Skeletal muscle satellite cell (primary cell): Measurements from ENCODE around the gene CDH26. TPM values are rescaled to one million over a fixed set of nuclear protein-coding genes. Genes with fewer than 3 reads are reported as not detected.

Experiments
- H3K27me3 ChIP-seq: 2 replicates; pipeline ENCODE4 v1.7.0; 2013; ENCODE audit warnings: low read length; ENCODE audit not compliant: control insufficient read depth, insufficient read depth
- H3K36me3 ChIP-seq: 2 replicates; pipeline ENCODE4 v1.7.0; 2013; ENCODE audit warnings: mild to moderate bottlenecking, control low read depth, low read length; ENCODE audit not compliant: insufficient read depth
- H3K4me1 ChIP-seq: 2 replicates; pipeline ENCODE4 v1.7.0; 2013; ENCODE audit warnings: low read length; ENCODE audit not compliant: control insufficient read depth, insufficient read depth
- H3K4me2 ChIP-seq: 2 replicates; pipeline ENCODE4 v1.7.0; 2013; ENCODE audit warnings: mild to moderate bottlenecking, low read length
- H3K4me3 ChIP-seq: 2 replicates; pipeline ENCODE4 v1.7.0; 2013; ENCODE audit warnings: low read length
- H3K9ac ChIP-seq: 2 replicates; pipeline ENCODE4 v1.7.0; 2013; ENCODE audit warnings: mild to moderate bottlenecking, low read depth, low read length, moderate library complexity
- H3K9me3 ChIP-seq: replicated peaks from 2 replicates; pipeline ENCODE4 v1.7.0; 2013; ENCODE audit warnings: mild to moderate bottlenecking, control low read depth, low read length
- total RNA-seq: library from RNA; depleted of rRNA; stranded (reverse); fragments of >200 nt; gene quantifications from 2 replicates; pipeline ENCODE4 v1.2.3, GENCODE V29; 2012; rRNA removed

Gene CDH26
- under 0.01 TPM in 1 of 2 replicates, not detected in the other for total RNA-seq

DNA sequence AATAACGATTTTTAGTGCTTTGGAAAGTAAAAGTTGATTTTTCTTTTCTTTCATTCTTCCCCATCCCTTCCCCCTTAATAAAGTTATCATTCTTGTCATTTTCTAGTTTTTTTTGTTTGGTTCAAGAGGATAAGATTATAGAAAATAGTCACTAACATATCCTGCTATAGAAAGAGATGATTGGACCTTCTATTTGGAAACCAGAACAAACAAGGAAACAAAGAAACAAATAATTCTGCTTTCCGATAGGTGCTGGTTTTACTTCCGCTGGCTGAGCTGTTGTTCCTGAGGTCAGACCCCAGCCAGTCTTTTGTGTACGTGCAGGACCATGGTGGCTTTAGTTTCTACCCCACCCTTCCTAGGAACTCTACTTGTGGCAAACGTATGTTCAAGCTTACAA is at the start of gene CDH26:
Gene CDH26 (plus strand): TSS at position 301 of the 400 bp plus-strand sequence. CDS start 304 bp downstream, outside the sequence.
- no peak within 1 kb of the TSS for H3K4me3 ChIP-seq

GRCh38 chr20:59908855-59909254 is 49.4 kb upstream of the CDH26 start:
- no peak overlapping the region for H3K9ac ChIP-seq
- no peaks in the 10 kb centered on the region for H3K4me1 ChIP-seq
- no peak overlapping the region for H3K4me2 ChIP-seq
- H3K4me3 ChIP-seq: no peak overlapping the region
- H3K36me3 ChIP-seq: no peaks in the 10 kb centered on the region
- peaks cover 7% of the 10 kb centered on the region for H3K27me3 ChIP-seq
- H3K9me3 ChIP-seq: no peaks in the 10 kb centered on the region

More for the DNA sequence above, at the start of gene CDH26:
- Histone ChIP-seq H3K9me3 (no peaks in the 10 kb centered on the region), H3K4me1 (no peaks in the 10 kb centered on the region), H3K4me2 (no peak within 1 kb of the TSS), H3K9ac (no peak within 1 kb of the TSS), H3K27me3 (peaks cover 25% of the 10 kb centered on the region), H3K36me3 (no peaks in the 10 kb centered on the region)

DNA sequence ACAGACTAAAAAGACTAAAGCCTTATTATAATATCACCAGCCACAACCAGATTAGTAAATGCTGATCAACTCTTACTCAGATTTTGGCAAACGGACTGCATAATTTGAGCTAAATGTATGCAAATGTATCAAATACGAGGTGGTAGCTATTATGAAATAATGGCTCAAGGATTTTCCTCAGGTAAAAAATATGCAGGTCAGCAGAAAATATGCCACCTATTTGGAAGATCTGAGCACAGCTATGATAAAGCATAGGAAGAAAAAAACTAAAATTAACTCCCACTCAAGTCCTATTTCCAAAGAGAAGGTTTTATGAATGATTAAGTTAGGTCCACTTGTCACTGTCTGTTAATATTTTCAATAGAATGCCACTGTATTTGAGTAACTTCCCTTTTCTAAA is 47.2 kb upstream of the CDH26 start:
- H3K36me3 ChIP-seq: no peaks in the 10 kb centered on the region
- H3K9me3 ChIP-seq: no peaks in the 10 kb centered on the region
- no peak overlapping the region for H3K9ac ChIP-seq
- H3K4me2 ChIP-seq: no peak overlapping the region
- H3K27me3 ChIP-seq: peaks cover 4% of the 10 kb centered on the region
- H3K4me1 ChIP-seq: no peaks in the 10 kb centered on the region
- H3K4me3 ChIP-seq: no peak overlapping the region

GRCh38 chr20:59912609-59913008 is 45.6 kb upstream of the CDH26 start:
- Histone ChIP-seq H3K36me3 (no peaks in the 10 kb centered on the region), H3K4me3 (no peak overlapping the region), H3K27me3 (no peaks in the 10 kb centered on the region), H3K9ac (no peak overlapping the region), H3K9me3 (no peaks in the 10 kb centered on the region), H3K4me1 (no peaks in the 10 kb centered on the region), H3K4me2 (no peak overlapping the region)

GRCh38 chr20:59920944-59921343 is 37.3 kb upstream of the CDH26 start:
- Histone ChIP-seq H3K4me2 (no peak overlapping the region), H3K4me1 (no peaks in the 10 kb centered on the region), H3K9me3 (no peaks in the 10 kb centered on the region)

DNA sequence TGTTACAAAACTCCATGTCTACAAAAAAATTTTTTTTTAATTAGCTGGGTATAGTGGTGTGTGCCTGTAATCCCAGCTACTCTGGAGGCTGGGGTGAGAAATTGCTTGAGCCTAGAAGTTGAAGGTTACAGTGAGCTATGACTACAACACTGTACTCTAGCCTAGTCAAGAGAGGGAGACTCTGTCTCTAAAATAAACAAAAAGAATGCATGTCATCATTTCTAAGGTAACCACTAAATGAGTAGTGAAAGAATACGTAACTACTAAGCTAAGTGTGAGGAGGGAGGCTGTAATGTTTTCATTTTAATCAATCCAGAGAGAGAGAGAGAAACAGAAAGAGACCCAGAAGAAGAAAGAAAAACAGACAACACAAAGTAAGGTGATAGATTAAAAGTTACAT is 34.7 kb upstream of the CDH26 start:
- H3K36me3 ChIP-seq: no peaks in the 10 kb centered on the region
- H3K4me1 ChIP-seq: no peaks in the 10 kb centered on the region
- no peak overlapping the region for H3K4me2 ChIP-seq
- H3K9ac ChIP-seq: no peak overlapping the region
- no peaks in the 10 kb centered on the region for H3K9me3 ChIP-seq
- H3K27me3 ChIP-seq: peaks cover 30% of the 10 kb centered on the region
- H3K4me3 ChIP-seq: no peak overlapping the region

More at GRCh38 chr20:59920944-59921343, 37.3 kb upstream of the CDH26 start:
- H3K27me3 ChIP-seq: peaks cover 14% of the 10 kb centered on the region
- H3K36me3 ChIP-seq: no peaks in the 10 kb centered on the region
- no peak overlapping the region for H3K9ac ChIP-seq
- no peak overlapping the region for H3K4me3 ChIP-seq

DNA sequence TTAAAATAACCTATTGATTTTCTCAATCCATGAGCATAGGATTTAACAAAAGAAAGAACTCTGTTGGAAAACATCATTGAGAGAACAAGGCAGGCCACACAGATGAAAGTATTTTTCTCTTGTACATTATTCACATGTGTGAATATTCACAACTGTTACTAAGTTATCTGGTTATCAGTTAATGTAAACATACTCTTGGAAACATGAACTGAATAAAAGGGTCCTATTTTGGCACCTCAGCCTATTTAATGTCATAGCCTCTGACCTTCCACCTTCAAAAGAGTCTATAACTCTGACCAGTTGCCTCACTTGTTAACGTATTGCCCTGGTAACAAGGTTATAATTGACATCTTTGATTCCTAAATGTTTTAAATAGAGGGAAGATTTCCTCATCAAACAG is 32.9 kb upstream of the CDH26 start:
- Histone ChIP-seq H3K4me1 (no peaks in the 10 kb centered on the region), H3K9me3 (no peaks in the 10 kb centered on the region), H3K9ac (no peak overlapping the region), H3K4me3 (no peak overlapping the region), H3K36me3 (no peaks in the 10 kb centered on the region), H3K27me3 (peaks cover 30% of the 10 kb centered on the region), H3K4me2 (no peak overlapping the region)

- H3K4me2 ChIP-seq: no peak overlapping the region
- H3K27me3 ChIP-seq: peaks cover 30% of the 10 kb centered on the region
- H3K4me3 ChIP-seq: no peak overlapping the region
- H3K9me3 ChIP-seq: no peaks in the 10 kb centered on the region
- H3K36me3 ChIP-seq: no peaks in the 10 kb centered on the region
- H3K4me1 ChIP-seq: no peaks in the 10 kb centered on the region
- H3K9ac ChIP-seq: no peak overlapping the region
Observed at GRCh38 chr20:59925899-59926298, 32.3 kb upstream of the CDH26 start.

- H3K36me3 ChIP-seq: no peaks in the 10 kb centered on the region
- H3K27me3 ChIP-seq: peaks cover 12% of the 10 kb centered on the region
- H3K4me2 ChIP-seq: no peak overlapping the region
- H3K9me3 ChIP-seq: no peaks in the 10 kb centered on the region
- no peak overlapping the region for H3K4me3 ChIP-seq
- H3K9ac ChIP-seq: no peak overlapping the region
- peaks cover 4% of the 10 kb centered on the region for H3K4me1 ChIP-seq
Observed at GRCh38 chr20:59931511-59932312, 26.5 kb upstream of the CDH26 start.

DNA sequence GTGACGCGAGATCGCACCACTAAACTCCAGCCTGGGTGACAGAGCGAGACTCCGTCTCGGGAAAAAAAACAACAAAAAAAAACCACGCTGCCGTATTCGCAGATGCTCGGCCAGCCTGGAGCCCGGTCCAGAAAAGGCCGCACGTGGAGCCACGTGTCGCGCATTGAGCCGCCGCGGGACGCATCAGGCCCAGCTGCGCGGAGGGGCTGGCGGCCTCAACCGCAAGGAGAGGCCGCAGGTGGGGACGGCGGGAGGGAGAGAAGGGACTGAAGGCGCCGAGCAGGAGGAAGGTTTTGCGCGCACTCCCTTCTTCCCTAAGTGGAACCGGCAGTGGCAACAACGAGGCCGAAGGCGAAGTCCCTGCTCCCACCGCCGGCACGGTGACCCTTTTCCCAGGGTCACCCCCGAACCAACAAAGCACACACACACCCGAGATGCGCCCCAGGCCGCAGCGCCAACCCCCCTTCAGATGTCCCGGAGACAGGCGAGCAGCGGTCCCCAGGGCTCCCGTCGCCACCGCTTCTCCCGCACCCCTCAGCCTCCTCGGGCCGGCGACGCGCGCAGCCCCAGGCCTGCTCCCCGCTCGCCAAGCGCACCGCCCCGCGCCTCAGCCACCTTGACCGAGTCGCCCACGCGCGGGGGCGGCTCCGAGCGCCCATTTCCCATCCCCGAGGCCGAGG is 25.5 kb upstream of the CDH26 start:
- H3K4me1 ChIP-seq: peaks cover 7% of the 10 kb centered on the region
- no peaks in the 10 kb centered on the region for H3K36me3 ChIP-seq
- no peak overlapping the region for H3K4me3 ChIP-seq
- H3K9ac ChIP-seq: no peak overlapping the region
- no peaks in the 10 kb centered on the region for H3K9me3 ChIP-seq
- no peak overlapping the region for H3K4me2 ChIP-seq
- H3K27me3 ChIP-seq: peaks cover 3% of the 10 kb centered on the region

DNA sequence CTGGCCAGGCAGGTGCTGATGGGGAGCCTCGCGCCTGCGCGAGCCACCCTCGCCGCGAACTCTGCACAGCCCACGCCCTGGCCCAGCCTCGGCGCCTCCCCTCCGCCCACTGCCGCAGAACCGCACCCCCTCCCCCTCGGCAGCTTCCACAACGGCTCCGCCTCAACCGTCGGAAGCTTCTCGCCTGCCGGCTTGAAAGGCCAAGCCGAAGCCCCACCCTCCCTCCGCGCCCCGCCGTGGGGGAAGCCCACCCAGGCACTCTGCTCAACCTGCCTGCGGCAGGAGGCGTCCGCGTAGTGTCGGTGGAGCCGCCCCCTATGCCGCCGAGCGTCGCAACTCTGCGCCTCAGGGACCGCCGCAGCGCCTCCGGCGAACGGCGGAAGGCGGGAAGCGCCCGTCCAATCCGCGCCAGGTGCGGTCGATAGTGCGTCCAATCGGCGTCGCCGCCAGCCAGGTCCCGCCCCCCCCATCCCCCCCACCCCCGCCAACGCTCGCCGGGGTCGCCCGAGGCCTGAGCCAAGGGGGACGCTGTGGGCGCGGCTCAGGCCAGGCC is 24.9 kb upstream of the CDH26 start, which contains the start of gene SYCP2:
Gene SYCP2 (minus strand): TSS at position 342 of the 553 bp plus-strand sequence. CDS start 11,224 bp downstream, outside the sequence.
- peak within 1 kb of the TSS; percentile 81 for H3K4me3 ChIP-seq
- peak within 1 kb of the TSS; percentile 98 for H3K4me2 ChIP-seq
- H3K9me3 ChIP-seq: no peaks in the 10 kb centered on the region
- H3K9ac ChIP-seq: peak within 1 kb of the TSS; percentile 69
- H3K36me3 ChIP-seq: no peaks in the 10 kb centered on the region
- H3K4me1 ChIP-seq: peaks cover 13% of the 10 kb centered on the region
- no peaks in the 10 kb centered on the region for H3K27me3 ChIP-seq
